GM12873 (cell line): ENCODE measurements around the gene SH3PXD2A.

ENCODE experiments used
- TF ChIP-seq, protein P1 (sequence below): IDR thresholded peaks from 2 replicates; pipeline ENCODE4 v1.5.1; 2012; ENCODE audit warnings: low read depth, mild to moderate bottlenecking, moderate library complexity, low read length, control low read depth; ENCODE audit not compliant: insufficient read depth; ENCODE audit errors: missing control alignments

The SH3PXD2A gene

DNA sequence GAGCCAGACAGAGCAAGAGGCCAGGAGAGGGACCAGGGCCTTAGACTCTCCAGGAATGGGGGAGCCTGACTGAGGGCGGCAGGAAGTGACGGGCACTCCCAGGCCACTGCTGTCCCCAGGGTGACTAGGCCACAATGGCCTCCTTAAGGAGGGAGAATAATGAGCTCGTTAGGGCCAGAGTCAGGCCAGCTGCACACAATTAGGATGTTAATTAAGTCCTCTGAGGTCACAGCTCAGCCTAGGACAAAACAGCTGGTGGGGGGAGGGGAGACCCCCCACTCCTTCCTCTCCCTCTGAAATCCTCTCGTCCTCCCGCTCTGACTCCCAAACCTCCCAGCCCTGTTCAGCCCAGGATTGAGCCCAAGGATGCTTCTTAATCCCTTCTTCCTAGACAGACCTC lies 218.9 kb downstream of the SH3PXD2A start:
- TF ChIP-seq, protein P1, sequence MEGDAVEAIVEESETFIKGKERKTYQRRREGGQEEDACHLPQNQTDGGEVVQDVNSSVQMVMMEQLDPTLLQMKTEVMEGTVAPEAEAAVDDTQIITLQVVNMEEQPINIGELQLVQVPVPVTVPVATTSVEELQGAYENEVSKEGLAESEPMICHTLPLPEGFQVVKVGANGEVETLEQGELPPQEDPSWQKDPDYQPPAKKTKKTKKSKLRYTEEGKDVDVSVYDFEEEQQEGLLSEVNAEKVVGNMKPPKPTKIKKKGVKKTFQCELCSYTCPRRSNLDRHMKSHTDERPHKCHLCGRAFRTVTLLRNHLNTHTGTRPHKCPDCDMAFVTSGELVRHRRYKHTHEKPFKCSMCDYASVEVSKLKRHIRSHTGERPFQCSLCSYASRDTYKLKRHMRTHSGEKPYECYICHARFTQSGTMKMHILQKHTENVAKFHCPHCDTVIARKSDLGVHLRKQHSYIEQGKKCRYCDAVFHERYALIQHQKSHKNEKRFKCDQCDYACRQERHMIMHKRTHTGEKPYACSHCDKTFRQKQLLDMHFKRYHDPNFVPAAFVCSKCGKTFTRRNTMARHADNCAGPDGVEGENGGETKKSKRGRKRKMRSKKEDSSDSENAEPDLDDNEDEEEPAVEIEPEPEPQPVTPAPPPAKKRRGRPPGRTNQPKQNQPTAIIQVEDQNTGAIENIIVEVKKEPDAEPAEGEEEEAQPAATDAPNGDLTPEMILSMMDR: no peak

DNA sequence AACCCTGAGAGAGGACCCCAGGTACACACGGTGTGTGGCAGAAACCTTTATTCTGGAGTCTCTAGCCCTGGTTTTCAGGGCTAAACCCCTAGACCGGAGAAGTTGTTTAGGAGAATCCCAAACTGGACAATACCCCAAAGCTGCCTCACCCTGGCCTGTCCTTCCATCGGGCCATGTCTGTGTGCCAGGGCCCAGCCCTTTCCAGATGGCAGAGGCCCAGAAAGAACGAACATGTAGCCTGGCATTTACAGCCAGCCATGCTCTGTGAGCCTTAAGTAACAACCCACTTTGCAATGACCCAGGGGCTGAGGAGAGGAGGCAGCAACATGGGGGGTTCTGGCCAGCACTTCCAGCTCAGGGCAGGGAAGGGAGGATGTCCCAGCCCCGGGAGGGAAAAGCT lies 219.8 kb downstream of the SH3PXD2A start:
- TF ChIP-seq, protein P1: no peak

DNA sequence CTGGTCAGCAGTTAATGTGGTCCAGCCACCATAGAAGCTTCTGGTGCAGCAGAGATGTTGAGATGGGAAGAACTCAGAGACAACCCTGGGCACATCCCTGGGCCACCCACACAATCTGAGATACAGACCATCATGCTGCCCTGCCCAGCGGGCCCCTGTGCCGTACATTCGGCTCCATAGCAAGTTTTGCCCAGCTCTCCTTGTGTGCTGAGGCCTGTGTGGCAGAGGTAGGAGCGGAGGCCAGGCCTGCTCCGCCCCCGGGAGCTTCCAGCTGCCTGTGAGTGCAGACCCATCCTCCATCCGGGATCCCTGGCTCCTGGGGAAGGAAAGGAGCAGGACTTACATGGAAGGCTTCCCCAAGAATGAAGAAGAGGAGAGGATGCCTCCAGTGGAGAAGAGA lies 221.5 kb downstream of the SH3PXD2A start:
- TF ChIP-seq, protein P1: no peak

DNA sequence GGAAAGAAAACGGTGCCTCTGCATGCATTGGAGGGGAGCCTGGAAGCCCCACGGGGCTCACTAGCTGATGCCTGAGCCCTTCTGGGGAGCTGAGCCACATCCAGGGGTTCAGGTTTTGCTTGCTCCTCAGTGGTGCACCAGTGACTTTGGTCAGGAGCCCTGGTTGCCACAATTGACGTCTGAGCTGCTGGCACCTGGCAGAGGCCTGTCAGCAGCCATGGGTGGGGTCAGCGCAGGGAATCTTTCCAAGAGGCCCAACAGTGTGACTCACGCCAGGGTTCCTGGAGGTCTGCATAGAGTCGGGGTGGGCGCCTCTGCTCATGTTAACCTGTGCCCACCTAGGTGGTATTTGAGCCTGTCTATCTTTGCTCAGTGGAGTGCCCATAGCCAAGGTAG lies 223.1 kb downstream of the SH3PXD2A start:
- TF ChIP-seq, protein P1: no peak

DNA sequence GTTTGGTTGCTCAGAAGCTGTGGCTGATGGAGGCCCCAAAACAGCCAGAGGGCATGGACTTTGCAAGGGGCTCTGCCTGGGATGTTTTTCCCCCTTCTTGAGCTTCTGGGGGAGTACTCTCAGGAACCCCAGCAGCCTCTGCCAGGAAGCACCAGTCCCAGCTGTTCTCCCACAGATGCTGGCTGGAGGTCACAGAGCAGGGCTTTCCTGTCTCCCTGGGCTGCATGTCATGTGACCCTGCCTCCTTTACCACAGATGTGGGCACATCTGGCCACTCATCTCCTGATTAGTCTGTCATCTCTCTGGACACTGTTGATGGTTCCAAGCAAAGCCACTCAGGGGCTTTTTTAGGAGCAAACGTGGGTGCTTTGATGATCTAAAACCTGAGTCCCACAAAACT lies 225.2 kb downstream of the SH3PXD2A start:
- TF ChIP-seq, protein P1: no peak

DNA sequence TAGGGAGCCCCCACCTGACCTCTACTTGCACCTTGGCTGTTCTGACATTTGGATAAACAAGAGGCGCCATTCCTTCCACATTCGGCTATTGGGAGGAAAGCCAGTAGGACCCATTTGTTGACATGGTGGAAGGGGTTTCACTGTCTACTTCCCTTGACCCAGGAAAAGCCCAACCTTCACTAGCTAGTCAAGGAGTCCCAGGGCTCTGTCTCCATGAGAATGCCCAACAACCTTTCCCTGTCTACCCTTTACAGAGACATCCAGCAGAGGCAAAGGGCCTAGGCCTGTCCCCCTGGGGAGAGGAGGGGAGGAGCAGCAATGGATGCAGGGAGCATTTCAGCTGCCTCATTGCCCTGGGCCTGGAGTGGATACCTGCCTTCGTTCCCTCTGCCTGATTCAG lies 225.8 kb downstream of the SH3PXD2A start:
- TF ChIP-seq, protein P1: no peak

DNA sequence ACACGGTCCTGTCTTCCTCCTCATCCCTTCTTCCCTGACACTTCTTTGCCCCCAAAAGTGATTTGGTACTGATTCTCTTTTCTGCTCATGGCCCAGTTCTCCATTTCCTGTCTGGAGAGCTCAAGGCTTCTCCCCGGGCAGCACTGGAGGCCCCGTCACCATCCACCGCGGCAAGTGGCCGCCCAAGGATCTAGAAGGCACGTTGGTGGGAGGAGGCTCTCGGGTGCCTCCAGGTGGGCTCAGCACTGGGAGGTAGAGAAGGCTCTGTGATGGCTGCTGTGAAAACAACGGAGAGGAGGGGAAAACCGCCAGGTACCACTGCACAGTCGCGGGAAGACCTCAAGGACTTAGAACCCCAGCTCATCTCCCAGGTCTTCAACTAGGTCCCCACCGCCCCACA lies 227.5 kb downstream of the SH3PXD2A start:
- TF ChIP-seq, protein P1: no peak
